Brain microvascular endothelial cell (primary cell): ENCODE measurements around the gene LRP8.
A peak's percentile ranks its signal among the peaks of the same experiment; 100 is the strongest.

ENCODE experiments used
- DNase-seq: peaks from one replicate; pipeline ENCODE4 v3.0.0-alpha.2; 2020
- H3K27ac ChIP-seq: fragments of 250-450 bp; sonication (Bioruptor Pico); 2 replicates; pipeline ENCODE4 v1.5.1; 2020; ENCODE audit warnings: mild to moderate bottlenecking, moderate library complexity
- H3K27me3 ChIP-seq: fragments of 250-450 bp; sonication (Bioruptor Pico); replicated peaks from 2 replicates; pipeline ENCODE4 v1.5.1; 2020; ENCODE audit warnings: mild to moderate bottlenecking
- H3K36me3 ChIP-seq: fragments of 250-450 bp; sonication (Bioruptor Pico); replicated peaks from 2 replicates; pipeline ENCODE4 v1.5.1; 2020; ENCODE audit warnings: mild to moderate bottlenecking
- H3K4me3 ChIP-seq: 2 replicates; pipeline ENCODE4 v1.5.1; 2011; ENCODE audit warnings: low read depth, mild to moderate bottlenecking, control low read depth, low read length, moderate library complexity
- in situ Hi-C: cut with HindIII; loops from 2 replicates; pipeline ENCODE4 v1.10.0; 2017; ENCODE audit warnings: low sequenced_read_pairs, low pct_ligation_motif_present
- TF ChIP-seq, protein P1 (sequence below): IDR thresholded peaks from 2 replicates; pipeline ENCODE4 v1.5.1; 2011; ENCODE audit warnings: low read depth, mild to moderate bottlenecking, moderate library complexity, low read length, control low read depth, inconsistent platforms; ENCODE audit errors: missing control alignments

LRP8 gene

DNA sequence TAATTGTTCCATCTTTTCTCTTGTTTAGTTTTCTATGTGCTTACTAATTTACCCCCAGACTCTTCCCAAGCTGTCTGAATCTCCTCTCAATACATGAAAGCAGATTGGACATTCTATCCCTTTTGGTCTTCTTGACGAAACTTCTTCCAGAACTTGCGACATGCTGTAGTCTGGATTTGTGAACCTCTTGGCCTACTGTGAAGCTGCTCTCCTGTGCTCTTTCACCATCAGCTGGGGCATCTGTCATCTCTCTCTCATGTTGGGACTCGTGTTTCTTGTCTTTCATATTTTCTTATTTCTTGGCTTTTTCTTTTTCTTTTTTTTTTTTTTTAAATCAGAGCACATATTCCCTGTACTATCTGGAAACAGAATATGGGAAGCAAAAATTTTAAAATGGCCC, 124.4 kb downstream of the LRP8 start:
- in situ Hi-C loops = no loop called here
- H3K4me3 ChIP-seq = no peak overlapping the region
- TF ChIP-seq, protein P1, sequence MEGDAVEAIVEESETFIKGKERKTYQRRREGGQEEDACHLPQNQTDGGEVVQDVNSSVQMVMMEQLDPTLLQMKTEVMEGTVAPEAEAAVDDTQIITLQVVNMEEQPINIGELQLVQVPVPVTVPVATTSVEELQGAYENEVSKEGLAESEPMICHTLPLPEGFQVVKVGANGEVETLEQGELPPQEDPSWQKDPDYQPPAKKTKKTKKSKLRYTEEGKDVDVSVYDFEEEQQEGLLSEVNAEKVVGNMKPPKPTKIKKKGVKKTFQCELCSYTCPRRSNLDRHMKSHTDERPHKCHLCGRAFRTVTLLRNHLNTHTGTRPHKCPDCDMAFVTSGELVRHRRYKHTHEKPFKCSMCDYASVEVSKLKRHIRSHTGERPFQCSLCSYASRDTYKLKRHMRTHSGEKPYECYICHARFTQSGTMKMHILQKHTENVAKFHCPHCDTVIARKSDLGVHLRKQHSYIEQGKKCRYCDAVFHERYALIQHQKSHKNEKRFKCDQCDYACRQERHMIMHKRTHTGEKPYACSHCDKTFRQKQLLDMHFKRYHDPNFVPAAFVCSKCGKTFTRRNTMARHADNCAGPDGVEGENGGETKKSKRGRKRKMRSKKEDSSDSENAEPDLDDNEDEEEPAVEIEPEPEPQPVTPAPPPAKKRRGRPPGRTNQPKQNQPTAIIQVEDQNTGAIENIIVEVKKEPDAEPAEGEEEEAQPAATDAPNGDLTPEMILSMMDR = no peak

DNA sequence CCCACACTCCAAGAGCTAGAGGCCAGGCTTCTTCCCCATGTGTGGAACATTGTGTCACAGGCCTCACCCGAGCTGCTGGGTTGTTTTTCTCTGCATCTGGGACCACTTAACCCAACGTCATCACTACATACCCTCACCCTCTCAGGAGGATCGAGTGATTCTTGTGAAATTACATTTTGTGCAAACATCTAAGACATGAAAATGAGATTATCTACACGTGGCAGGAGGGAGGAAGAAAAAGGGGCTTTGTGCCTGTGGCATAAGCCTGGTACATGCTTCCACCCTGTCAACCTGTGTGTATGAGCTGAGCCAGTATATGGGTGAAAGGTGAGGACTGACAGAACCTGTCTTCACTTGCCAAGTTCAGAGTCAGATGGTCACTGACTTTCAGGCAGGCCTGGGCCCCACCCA, 129.6 kb downstream of the LRP8 start:
- H3K4me3 ChIP-seq = no peak overlapping the region
- in situ Hi-C loops = no loop called here
- no peak overlapping the region for H3K27ac ChIP-seq
- TF ChIP-seq, protein P1 = no peak
- no peak for DNase-seq
- no peaks in the 10 kb centered on the region for H3K27me3 ChIP-seq
- H3K36me3 ChIP-seq = peaks cover 8% of the 10 kb centered on the region

More for the DNA sequence above, 124.4 kb downstream of the LRP8 start:
- Histone ChIP-seq H3K27ac (no peak overlapping the region), H3K36me3 (peaks cover 41% of the 10 kb centered on the region), H3K27me3 (no peaks in the 10 kb centered on the region)
- no peak for DNase-seq

DNA sequence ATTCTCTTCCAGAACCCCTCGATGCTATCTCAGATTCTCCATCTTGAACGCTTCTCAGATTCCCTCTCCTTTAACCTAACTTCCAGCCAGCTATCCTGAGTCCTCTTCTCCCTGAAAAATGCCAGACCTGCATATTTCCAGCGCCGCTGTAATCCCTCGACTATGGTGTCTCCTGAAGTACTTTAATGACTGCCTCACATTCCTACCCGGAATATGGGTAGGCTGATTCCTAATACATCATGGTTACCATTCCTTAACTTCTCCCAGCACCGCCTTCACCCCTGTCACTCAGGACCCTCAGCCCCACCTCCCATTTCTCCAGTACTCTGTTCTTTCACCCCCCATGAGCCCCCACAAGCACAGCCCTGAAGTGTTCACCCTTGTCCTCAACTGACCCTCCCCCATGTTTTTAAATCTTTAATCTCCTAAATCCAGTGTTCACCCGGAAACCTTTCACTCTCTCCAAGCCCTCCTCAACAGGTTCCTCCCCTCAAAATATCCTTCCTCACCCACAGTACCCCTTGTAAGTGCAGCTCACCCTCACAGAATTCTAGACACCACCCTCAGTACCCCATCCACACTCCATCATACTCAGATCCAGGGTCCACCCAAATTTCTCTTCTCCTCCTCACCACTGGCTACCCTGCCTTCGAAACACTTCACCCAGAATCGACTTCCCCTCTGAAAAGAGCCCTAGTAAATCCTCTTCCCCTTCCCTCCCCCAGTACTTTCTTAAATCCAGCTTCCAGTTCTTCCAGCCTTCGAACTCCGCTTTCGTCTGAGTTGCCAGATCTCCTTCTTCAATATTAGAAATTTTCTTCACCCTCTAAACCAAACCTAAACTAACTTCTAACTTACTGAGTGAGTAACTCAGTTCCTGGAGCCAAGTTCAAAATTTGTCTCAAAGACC, 130.3 kb downstream of the LRP8 start:
- no peak for DNase-seq
- H3K36me3 ChIP-seq = peaks cover 3% of the 10 kb centered on the region
- peak overlapping the region; percentile 93 for H3K4me3 ChIP-seq
- TF ChIP-seq, protein P1 = no peak
- H3K27me3 ChIP-seq = no peaks in the 10 kb centered on the region
- peak overlapping the region; percentile 69 for H3K27ac ChIP-seq
- in situ Hi-C loops = no loop called here

DNA sequence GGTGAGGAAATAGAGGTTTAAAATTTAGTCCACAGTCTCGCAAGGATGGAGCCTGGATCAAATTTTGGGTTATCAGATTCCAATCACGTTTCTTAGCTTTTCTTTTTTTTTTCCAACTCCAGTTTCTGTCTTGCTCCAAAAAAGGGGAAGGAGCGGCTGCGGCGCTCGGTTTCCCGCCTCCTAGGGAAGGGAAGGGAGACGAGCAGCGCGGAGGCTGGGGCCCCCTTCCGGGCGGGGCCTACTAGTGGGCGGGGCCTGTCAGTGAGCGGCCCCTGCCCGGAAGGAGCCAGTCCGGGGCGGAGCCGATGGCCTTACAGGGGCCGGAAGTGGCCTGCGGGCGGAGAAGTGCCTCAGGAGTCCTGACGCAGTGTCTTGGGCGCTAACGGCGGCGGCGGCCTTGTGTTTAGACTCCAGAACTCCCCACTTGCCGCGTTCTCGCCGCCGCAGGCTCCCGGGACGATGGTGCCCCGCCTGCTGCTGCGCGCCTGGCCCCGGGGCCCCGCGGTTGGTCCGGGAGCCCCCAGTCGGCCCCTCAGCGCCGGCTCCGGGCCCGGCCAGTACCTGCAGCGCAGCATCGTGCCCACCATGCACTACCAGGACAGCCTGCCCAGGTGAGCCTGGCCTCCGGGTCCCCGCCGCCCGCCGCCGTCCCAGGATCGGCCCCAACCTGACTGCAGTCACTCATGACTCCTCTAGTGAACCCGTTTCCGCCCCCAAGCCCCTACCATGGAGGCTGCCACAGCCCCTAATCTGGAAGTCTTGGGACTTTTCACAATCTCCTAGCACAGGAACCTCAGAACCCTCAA, 131.2 kb downstream of the LRP8 start, which contains the start of gene CPT2:
Gene CPT2, plus strand, starts transcription at position 340 of the 806 bp plus-strand sequence. Its CDS starts 120 bp downstream, at position 460.
- TF ChIP-seq, protein P1 = peak; percentile 24
- DNase-seq = peak; percentile 78
- Histone ChIP-seq H3K27me3 (no peaks in the 10 kb centered on the region), H3K36me3 (no peaks in the 10 kb centered on the region), H3K27ac (peak within 1 kb of the TSS; percentile 69), H3K4me3 (peak within 1 kb of the TSS; percentile 93)
- in situ Hi-C loops = no loop called here

DNA sequence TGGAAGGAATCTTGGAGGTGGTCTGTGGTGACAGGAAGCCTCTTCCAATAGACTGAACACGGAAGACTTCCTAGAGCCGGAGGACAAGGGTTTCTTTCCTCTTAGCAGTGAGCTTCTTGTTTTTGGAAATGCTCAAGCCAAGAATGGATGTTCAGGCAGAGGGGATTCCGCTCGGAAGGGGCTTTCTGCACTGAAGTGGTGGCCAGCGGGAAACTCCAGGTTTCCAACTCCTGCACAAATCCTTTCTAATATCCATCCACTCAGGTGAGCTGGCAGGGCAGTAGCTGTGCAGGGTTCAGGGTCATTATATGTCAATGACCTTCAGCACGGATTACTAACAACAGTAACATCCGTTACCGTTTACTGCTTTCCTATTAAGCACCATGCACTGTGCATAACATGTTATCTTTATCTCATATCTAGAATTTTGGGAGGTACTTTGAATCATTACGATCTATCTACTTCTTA, 131.8 kb downstream of the LRP8 start:
- no peaks in the 10 kb centered on the region for H3K27me3 ChIP-seq
- H3K4me3 ChIP-seq = peak overlapping the region; percentile 93
- DNase-seq = no peak
- H3K36me3 ChIP-seq = no peaks in the 10 kb centered on the region
- in situ Hi-C loops = no loop called here
- no peak overlapping the region for H3K27ac ChIP-seq
- TF ChIP-seq, protein P1 = no peak
